GM12801 (cell line): Measurements from ENCODE around the gene FILIP1.

Experiments used
- TF ChIP-seq, protein P1 (sequence below): IDR thresholded peaks from one replicate; pipeline ENCODE4 v1.5.1; 2011; ENCODE audit warnings: control low read depth; ENCODE audit not compliant: insufficient read length; ENCODE audit errors: extremely low read depth

FILIP1 gene

GRCh38 chr6:75397656-75398465, 95.7 kb downstream of the FILIP1 start:
- TF ChIP-seq, protein P1, sequence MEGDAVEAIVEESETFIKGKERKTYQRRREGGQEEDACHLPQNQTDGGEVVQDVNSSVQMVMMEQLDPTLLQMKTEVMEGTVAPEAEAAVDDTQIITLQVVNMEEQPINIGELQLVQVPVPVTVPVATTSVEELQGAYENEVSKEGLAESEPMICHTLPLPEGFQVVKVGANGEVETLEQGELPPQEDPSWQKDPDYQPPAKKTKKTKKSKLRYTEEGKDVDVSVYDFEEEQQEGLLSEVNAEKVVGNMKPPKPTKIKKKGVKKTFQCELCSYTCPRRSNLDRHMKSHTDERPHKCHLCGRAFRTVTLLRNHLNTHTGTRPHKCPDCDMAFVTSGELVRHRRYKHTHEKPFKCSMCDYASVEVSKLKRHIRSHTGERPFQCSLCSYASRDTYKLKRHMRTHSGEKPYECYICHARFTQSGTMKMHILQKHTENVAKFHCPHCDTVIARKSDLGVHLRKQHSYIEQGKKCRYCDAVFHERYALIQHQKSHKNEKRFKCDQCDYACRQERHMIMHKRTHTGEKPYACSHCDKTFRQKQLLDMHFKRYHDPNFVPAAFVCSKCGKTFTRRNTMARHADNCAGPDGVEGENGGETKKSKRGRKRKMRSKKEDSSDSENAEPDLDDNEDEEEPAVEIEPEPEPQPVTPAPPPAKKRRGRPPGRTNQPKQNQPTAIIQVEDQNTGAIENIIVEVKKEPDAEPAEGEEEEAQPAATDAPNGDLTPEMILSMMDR = no peak

DNA sequence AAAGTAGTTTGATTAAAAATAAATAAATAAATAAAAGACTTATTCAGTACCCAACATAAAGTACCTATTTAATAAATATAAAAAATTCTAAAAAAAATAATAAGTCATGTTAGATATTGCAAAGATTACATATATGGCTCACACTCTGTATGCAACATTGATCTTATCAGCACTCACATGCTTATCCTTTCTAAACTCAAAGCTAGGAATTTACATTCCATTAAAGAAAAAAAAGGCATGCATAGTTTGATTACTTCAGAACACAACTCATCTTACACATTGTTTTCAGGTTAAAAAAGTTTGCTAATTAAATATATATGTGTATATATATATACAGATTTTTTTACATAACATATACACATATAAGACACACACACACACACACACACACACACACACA, 96.4 kb downstream of the FILIP1 start:
- TF ChIP-seq, protein P1 = no peak

GRCh38 chr6:75396005-75396800, 97.4 kb downstream of the FILIP1 start:
- TF ChIP-seq, protein P1 = no peak

- TF ChIP-seq, protein P1 = no peak
These were observed 99.8 kb downstream of the FILIP1 start for GRCh38 chr6:75393806-75394205.

- TF ChIP-seq, protein P1 = no peak
These were observed 102.3 kb downstream of the FILIP1 start for GRCh38 chr6:75391276-75391675.

DNA sequence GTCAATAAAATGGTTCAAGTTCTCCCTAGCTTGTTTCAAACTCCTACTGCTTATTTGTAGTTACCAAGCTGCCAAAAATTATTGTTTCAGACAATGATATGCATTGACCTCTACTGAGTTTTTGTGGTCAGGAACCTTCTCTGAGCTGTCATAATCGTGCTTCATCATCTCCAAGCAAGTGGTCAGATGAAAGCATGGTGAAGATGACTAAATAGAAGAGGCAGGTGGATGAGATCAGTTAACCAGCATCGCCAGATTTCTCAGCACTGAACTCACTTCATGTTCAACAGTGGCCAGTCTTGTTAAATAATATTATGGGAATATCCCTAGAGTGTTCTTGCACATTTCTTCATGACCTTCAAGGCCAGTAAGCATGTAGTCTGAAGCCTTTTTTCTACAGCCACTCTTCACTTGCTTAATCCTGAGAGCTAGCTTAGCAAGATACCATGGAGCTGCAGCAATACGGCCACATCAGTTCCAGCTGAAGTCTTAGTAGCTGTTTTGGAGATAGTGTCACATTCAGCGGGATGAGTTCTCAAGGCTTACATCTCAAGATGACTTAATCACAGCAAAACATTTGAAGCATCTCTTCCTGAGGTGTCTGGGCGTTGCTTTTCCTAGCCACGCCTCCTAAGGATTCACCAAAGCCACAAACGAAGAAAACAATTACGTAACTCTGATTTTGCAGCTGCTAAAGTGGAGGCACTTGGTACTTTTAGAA, 107.4 kb downstream of the FILIP1 start:
- TF ChIP-seq, protein P1 = no peak

GRCh38 chr6:75384116-75384515, 109.5 kb downstream of the FILIP1 start:
- TF ChIP-seq, protein P1 = no peak
